Motor neuron (in vitro differentiated cells): ENCODE measurements around the gene RPN1. TPM values are rescaled to one million over a fixed set of nuclear protein-coding genes. Genes with fewer than 3 reads are reported as not detected.

ENCODE experiments used
- ATAC-seq, 8 experiments: fragments of 200-7000 bp; cut with Tn5 transposase; replicated peaks in 6 of 8; 2 replicates each; pipeline ENCODE4 v1.8.0; 2021; ENCODE audit warnings: mild to moderate bottlenecking in 8 of 8, moderate library complexity in 8 of 8
- H3K27ac ChIP-seq, 2 donors: fragments of 250-450 bp; sonication (Bioruptor Pico); 2 replicates each; pipeline ENCODE4 v1.9.0; 2021; ENCODE audit warnings: antibody characterized with exemption in 2 of 2, mild to moderate bottlenecking in 2 of 2, moderate library complexity in 1 of 2
- H3K4me1 ChIP-seq, 2 donors: fragments of 250-450 bp; sonication (Bioruptor Pico); replicated peaks in 1 of 2; 2 replicates each; pipeline ENCODE4 v1.6.1; 2021; ENCODE audit warnings: antibody characterized with exemption in 2 of 2, mild to moderate bottlenecking in 2 of 2, moderate library complexity in 1 of 2
- H3K4me3 ChIP-seq, 5 donors: fragments of 250-450 bp; sonication (Bioruptor Pico); 2 replicates each; pipeline ENCODE4 v1.9.0; 2021; ENCODE audit warnings: antibody characterized with exemption in 5 of 5, mild to moderate bottlenecking in 5 of 5, moderate library complexity in 4 of 5
- whole genome bisulfite sequencing, 10 experiments: fragments of 450-650 bp; shearing (Covaris generic); methylation state at CpG; one replicate each; pipeline ENCODE4 v1.0.0; 2022; 5-methylcytosine and 5-hydroxymethylcytosine counted together
- in situ Hi-C, 9 experiments: fragments of 400-800 bp; cut with MboI; loops; one replicate each; pipeline ENCODE4 v1.15.0; 2021; ENCODE audit warnings: low sequenced_read_pairs in 9 of 9, low pct_unique_long_range_greater_than_20kb in 2 of 9; ENCODE audit not compliant: unreplicated experiment in 9 of 9
- total RNA-seq, 8 experiments: library from RNA; unstranded; fragments of 300-600 nt; gene quantifications; 2 replicates each; pipeline versions ENCODE4 v1.2.3 to v1.2.4, GENCODE V29; 2022

Gene RPN1
- total RNA-seq, 8 experiments from 2014 or later: 127 to 270 (median 164) TPM

DNA sequence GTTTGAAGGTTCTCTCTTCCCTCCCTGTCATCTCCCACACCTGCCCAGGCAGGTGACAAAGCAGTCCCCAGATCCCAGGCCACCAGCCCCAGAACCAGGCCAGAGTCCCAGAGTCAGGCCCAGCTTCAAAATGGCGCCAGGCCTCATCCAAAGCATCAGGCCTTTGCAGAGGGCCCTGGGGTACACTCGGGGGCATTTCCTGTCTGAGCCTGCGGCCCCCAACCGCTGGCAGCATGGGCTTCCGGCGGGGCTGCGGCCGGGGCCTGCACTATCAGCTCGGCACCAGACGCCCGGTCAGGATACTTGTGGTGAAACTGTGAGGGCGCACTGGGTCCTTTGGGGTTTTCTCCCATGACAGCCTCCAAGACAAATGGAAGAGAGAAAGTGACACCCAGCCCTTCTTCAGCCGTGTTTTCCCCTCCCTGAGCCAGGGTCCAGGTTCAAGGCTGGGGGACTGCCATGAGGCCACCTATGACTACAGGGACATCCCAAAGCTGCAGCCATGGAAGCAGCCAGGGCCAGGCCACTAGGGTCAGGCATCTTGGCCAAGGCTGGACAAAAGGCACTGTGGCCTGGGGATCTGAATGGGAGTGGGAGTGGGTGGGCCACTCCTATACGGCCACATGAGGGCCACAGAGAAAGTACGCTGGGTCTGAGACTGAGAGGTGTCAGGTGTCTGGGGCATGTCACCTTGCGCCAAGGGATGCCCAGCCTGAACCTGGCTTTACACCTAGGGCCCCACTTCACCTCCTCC, 33.9 kb downstream of the RPN1 start:
- no peak for ATAC-seq
- 80 to 96% (median 90%) methylated on average over 1 to 4 of the region's 16 CpGs; no CpG with 5 or more reads in 7 of the 10 experiments for WGBS, 10 experiments
- Histone ChIP-seq H3K27ac (peak overlapping the region in 1 of 2 donors; percentile 89), H3K4me3 (no peak overlapping the region), H3K4me1 (peaks cover 5 to 12% of the 10 kb centered on the region in 2 donors)
- in situ Hi-C loops: loop anchor here in 2 of 9 experiments (25.0 kb wide), 2 partner anchors 179 to 529 kb away; no protein-coding TSS in a partner anchor

DNA sequence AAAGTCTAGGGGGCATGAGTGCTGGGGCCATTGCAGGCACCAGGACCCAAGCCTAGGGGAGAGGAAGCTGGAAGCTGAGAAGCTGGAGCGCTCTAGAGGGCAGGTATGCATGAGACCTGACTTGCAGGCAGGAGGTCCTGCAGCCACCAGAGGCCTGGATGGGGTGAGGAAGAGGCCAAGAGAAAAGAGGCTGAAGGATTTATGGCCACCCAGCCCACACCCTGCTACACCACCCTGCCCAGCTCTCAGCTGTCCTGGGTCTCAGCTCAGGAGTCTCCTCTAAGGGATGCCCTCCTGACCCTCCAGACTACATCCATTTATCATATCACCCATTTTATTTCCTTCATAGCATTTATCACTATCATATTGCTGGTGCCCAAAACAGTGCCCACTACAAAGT, 36.5 kb downstream of the RPN1 start:
- no peak overlapping the region for H3K4me3 ChIP-seq
- in situ Hi-C loops: loop anchor here in 2 of 9 experiments (25.0 kb wide), 2 partner anchors 177 to 527 kb away; no protein-coding TSS in a partner anchor
- ATAC-seq: no peak
- no peak overlapping the region for H3K27ac ChIP-seq
- H3K4me1 ChIP-seq: peaks cover 5 to 12% of the 10 kb centered on the region in 2 donors
- 83 to 100% (median 100%) methylated on average over 1 of the region's 1 CpG; no CpG with 5 or more reads in 7 of the 10 experiments for WGBS, 10 experiments

DNA sequence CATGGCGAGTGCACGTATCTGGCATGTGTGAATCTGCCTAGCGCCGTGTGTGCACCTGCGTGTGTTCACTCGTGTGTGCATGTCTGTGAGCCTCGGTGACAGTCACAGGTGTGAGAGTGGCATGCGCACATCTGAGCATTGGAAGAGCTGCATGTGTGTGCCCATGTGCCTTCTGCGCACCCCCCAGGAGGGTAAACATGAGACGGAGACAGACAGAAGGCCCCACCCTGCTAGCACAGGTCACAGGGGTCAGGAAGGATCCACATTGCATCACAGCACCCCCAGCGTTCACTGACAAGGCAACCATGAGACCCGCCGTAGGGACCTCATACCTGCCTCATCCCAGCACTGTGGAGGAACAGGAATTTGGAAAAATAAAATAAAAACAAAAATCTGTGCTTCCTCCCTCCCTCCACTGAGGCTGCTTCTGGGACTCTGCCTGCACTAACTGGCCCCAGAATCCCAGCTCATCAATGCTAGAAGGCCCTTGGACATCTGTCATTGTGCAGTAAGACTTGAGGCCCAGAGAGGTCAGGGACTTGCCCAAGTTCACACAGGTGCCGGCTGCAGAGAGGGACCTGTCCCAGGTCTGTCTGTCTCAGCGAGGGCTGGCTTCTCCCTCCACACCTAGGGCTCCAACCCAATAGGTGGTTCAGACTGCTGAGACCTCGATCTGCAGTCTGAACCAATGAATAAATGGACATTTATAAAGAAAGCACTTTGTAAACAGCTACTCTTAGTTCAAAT, 37.4 kb downstream of the RPN1 start:
- in situ Hi-C loops: loop anchor here in 2 of 9 experiments (25.0 kb wide), 2 partner anchors 176 to 526 kb away; no protein-coding TSS in a partner anchor
- 80 to 100% (median 92%) methylated on average over 1 to 8 of the region's 16 CpGs; no CpG with 5 or more reads in 1 of the 10 experiments for WGBS, 10 experiments
- no peak for ATAC-seq
- Histone ChIP-seq H3K4me3 (no peak overlapping the region), H3K27ac (no peak overlapping the region), H3K4me1 (peaks cover 0 to 4% of the 10 kb centered on the region in 2 donors)

DNA sequence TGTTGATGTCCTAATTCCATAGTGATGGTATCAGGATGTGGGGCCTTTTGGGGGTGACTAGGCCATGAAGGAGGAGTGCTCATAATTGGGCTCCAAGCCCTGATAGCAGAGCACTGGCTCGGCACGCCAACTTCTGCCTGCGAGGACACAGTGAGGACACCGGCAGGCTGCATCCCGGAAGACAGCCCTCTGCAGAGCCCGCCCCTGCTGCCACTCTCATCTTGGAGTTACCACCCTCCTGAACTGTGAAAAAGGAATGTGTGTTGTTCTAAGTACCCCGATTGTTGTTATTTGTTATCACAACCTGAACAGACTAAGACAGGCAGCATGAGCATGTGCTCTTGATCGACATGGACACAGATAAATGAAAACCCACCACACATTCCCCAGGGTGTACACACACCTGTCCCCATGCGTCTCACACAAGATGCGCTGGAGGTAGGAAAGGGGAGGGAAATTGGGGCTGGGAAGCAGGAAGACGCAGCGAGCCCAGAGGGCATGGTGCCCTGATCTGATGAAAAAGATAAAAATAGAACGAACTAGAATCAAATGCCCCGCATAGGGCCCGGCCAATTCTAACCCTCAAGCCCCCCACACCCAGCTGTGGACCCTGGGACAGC, 40.1 kb downstream of the RPN1 start:
- in situ Hi-C loops: loop anchor here in 2 of 9 experiments (25.0 kb wide), 2 partner anchors 173 to 523 kb away; no protein-coding TSS in a partner anchor
- WGBS, 10 experiments: 77 to 85% (median 84%) methylated on average over 5 of the region's 15 CpGs; no CpG with 5 or more reads in 7 of the 10 experiments
- no peak overlapping the region for H3K27ac ChIP-seq
- H3K4me3 ChIP-seq: no peak overlapping the region
- peaks cover 0 to 3% of the 10 kb centered on the region in 2 donors for H3K4me1 ChIP-seq
- ATAC-seq: no peak

DNA sequence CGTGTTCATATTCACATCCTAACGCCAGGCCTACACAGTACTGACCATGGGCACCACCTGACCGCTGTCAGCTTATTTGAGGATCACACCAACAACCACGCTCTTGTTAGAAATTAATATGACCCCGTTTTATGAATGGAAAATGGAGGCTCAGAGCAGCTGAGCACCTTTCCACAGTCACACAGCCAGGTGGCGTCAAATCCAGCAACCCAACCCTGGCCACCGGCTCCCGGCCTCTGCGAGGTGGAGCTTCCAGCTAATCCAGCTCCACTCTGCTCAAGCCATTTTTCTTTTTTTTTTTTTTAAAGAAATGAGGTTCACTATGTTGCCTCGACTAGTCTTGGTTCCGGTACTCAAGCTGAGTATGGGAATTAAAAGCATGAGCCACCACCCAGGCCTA, 41.3 kb downstream of the RPN1 start:
- no peak overlapping the region for H3K4me3 ChIP-seq
- 72 to 93% (median 79%) methylated on average over 2 to 10 of the region's 11 CpGs; no CpG with 5 or more reads in 3 of the 10 experiments for WGBS, 10 experiments
- peaks cover 0 to 3% of the 10 kb centered on the region in 2 donors for H3K4me1 ChIP-seq
- no peak overlapping the region for H3K27ac ChIP-seq
- ATAC-seq: no peak
- in situ Hi-C loops: loop anchor here in 2 of 9 experiments (25.0 kb wide), 2 partner anchors 172 to 522 kb away; no protein-coding TSS in a partner anchor

DNA sequence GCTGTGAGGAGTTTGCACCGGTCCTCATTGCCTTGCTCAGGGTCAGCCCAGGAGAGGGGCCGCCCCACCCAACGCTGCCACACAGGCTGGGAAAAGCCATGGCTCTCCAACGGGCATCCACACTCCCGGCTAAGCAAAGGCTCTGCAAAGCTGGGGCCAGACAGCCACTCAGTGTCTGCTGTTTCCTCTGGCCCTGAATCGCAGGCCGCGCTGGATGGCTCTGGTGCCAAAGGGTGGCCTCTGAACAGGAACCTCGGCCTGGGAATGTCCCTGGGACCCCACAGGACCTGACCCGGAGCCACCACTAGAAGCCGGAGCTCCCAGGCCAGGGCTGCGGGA, 42.9 kb downstream of the RPN1 start:
- Histone ChIP-seq H3K27ac (no peak overlapping the region), H3K4me1 (peaks cover 0 to 3% of the 10 kb centered on the region in 2 donors), H3K4me3 (peak overlapping the region in 1 of 5 donors; percentile 40)
- in situ Hi-C loops: loop anchor here in 2 of 9 experiments (25.0 kb wide), 2 partner anchors 170 to 520 kb away; no protein-coding TSS in a partner anchor
- no peak for ATAC-seq
- 52 to 80% methylated on average over 5 to 6 of the region's 12 CpGs; no CpG with 5 or more reads in 8 of the 10 experiments for WGBS, 10 experiments

DNA sequence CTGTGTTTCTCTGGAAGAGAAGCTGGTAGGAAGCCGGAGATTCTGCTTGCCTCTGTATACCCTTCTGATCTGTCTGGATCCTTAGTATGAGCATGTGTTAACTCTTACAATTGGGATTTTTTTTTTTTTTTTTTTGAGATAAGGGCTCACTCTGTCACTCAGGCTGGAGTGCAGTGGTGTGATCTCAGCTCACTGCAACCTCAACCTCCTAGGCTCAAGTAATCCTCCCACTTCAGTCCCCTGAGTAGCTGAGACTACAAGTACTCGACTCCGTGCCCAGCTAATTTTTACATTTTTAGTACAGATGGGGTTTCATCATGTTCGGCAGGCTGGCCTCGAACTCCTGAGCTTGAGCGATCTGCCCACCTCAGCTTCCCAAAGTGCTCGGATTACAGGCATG, 44.5 kb downstream of the RPN1 start:
- no peak overlapping the region for H3K27ac ChIP-seq
- WGBS, 10 experiments: 67 to 100% (median 87%) methylated on average over 1 to 6 of the region's 7 CpGs; no CpG with 5 or more reads in 3 of the 10 experiments
- in situ Hi-C loops: loop anchor here in 2 of 9 experiments (25.0 kb wide), 2 partner anchors 169 to 519 kb away; no protein-coding TSS in a partner anchor
- no peak for ATAC-seq
- peaks cover 0 to 3% of the 10 kb centered on the region in 2 donors for H3K4me1 ChIP-seq
- H3K4me3 ChIP-seq: no peak overlapping the region

DNA sequence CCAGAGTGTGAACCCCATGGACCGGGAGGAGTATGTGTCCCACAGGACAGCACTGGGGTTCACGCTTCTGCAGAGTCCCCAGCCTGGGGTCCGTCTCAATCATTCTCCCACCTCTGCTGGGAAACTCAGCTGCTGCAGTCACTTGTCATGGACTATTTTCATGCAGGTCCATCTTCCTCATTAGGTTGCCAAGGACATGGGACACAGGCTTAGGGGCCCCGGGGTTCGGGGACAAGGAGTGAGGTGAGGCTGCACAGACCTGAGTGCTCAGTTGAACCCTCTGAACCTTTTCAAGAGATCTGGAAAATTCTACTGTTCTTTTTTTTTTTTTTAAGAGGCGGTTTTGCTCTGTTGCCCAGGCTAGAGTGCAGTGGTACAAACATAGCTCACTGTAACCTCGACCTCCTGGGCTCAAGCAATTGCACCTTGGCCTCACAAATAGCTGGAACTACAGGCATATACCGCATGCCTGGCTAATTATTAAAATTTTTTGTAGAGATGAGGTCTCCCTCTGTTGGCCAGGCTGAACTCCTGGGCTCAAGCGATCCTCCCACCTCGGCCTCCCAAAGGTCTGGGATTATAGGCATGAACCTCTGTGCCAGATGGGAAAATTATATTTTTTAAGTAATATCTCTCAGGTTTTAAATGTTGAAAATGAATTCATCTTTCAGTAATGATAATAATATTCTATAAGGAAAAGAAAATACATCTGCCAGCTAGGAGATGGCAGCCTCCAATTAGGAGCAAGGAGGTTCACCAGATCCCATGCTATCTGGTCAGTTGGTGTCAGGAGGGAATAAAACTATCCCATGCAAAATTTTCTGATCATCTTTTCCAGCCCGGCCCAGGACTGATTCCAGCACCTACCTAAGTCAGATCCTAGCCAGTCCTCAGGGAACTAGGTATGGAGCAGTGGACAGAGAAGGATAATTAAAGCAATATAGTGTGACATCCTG, 45.2 kb downstream of the RPN1 start:
- peaks cover 0 to 3% of the 10 kb centered on the region in 2 donors for H3K4me1 ChIP-seq
- no peak overlapping the region for H3K27ac ChIP-seq
- WGBS, 10 experiments: 17 to 100% (median 74%) methylated on average over 1 to 6 of the region's 11 CpGs; no CpG with 5 or more reads in 2 of the 10 experiments
- ATAC-seq: no peak
- in situ Hi-C loops: loop anchor here in 2 of 9 experiments (25.0 kb wide), 2 partner anchors 168 to 518 kb away; no protein-coding TSS in a partner anchor
- no peak overlapping the region for H3K4me3 ChIP-seq

DNA sequence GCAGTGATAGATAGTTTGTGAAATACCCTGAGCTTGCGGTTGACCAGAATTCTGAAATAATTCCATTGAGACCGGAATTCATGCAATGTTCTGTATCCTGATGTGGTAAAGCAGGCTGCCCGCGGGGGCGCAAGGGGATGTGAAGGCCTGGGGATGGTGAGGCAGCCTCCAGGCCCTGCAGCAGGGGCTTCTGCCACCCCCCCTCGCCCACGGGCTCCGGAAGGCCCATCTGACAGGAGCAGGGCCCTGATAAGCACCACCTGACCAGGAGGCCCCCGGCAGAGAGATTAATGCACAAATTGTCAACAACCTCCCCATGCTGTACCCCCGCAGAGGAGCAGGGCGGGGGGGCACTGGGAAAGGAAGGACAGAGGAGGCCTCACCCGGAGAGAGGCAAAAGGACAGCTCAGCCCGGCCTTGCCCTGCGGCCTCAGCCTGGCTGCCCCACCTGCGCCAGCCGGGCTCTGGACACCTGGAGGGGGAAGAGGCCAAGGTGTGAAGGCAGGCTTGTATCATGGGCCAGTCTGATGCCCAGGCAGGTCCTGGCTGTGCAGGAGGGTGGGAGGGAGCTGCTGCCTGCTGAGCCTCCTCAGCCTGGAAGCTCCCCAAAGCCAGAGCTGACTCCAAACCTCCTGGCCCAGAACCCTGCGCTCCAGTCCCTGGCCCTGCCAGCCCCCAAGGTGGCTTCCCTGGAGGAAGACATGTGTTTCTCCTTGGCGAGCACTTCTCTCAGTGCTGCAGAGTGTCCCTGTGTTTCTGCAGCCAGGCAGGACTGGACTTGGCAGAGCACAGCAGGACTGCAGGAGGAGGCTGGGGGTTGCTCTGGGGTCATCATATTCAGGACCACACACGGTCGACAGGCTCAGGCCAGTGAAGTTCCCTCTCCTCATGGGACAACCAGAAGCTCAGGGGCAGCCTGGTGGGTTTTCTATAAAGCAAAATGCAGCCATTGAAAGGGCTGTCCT, 46.5 kb downstream of the RPN1 start:
- WGBS, 10 experiments: 69 to 80% methylated on average over 2 to 6 of the region's 20 CpGs; no CpG with 5 or more reads in 8 of the 10 experiments
- ATAC-seq: no peak
- H3K27ac ChIP-seq: no peak overlapping the region
- in situ Hi-C loops: loop anchor here in 2 of 9 experiments (25.0 kb wide), 2 partner anchors 167 to 517 kb away; no protein-coding TSS in a partner anchor
- no peak overlapping the region for H3K4me3 ChIP-seq
- peaks cover 0 to 3% of the 10 kb centered on the region in 2 donors for H3K4me1 ChIP-seq

DNA sequence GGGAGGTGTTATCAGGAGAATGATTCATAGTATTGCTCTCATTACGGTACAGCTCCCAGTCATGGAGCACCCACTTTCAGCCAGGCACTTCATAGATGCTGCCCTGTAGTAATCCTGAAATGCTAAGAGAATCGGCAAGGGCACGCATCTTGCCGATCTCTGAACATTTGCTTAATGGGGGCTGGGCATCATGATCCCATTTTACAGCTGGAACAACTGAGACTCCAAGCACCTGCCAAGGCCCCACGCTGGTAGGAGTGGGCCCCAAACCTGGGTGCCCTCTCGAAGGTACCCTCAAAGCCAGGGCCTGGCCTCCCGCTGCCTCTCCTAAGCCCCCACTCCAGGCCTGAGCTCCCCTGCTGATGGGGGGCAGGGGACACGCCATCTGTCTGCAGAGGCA, 47.3 kb downstream of the RPN1 start:
- no peak overlapping the region for H3K27ac ChIP-seq
- peaks cover 0 to 3% of the 10 kb centered on the region in 2 donors for H3K4me1 ChIP-seq
- WGBS, 10 experiments: 80 to 100% (median 100%) methylated on average over 1 to 4 of the region's 8 CpGs; no CpG with 5 or more reads in 5 of the 10 experiments
- in situ Hi-C loops: loop anchor here in 2 of 9 experiments (25.0 kb wide), 2 partner anchors 166 to 516 kb away; no protein-coding TSS in a partner anchor
- ATAC-seq: no peak
- H3K4me3 ChIP-seq: no peak overlapping the region
